NCI-H226 (cell line): ENCODE results near the gene FCHO2.

Experiments
- DNase-seq: peaks from one replicate; pipeline ENCODE4 v3.0.0-alpha.2; 2015

Gene FCHO2

GRCh38 chr5:73114044-73114688 lies 158.3 kb downstream of the FCHO2 start:
- DNase-seq = no peak

GRCh38 chr5:73115399-73116051 lies 159.7 kb downstream of the FCHO2 start:
- no peak for DNase-seq

- DNase-seq = no peak
These were observed 160.7 kb downstream of the FCHO2 start for GRCh38 chr5:73116506-73116905.

- DNase-seq = no peak
These were observed 161.4 kb downstream of the FCHO2 start for GRCh38 chr5:73117088-73117740.

- DNase-seq = no peak
These were observed 162.6 kb downstream of the FCHO2 start for GRCh38 chr5:73118391-73118973.

GRCh38 chr5:73119451-73120157 lies 163.8 kb downstream of the FCHO2 start:
- no peak for DNase-seq

- peak; percentile 50 for DNase-seq
These were observed 164.6 kb downstream of the FCHO2 start, which contains the start of gene TMEM171 for GRCh38 chr5:73120222-73121118. Gene TMEM171 (plus strand): TSS chr5:73120575. CDS start chr5:73123374, 2,799 bp downstream.

GRCh38 chr5:73121119-73121463 lies 165.2 kb downstream of the FCHO2 start:
- DNase-seq = no peak

- peak; percentile 42 for DNase-seq
These were observed 167.3 kb downstream of the FCHO2 start for GRCh38 chr5:73122875-73123810.

GRCh38 chr5:73125289-73125688 lies 169.4 kb downstream of the FCHO2 start:
- no peak for DNase-seq

- no peak for DNase-seq
These were observed 170.5 kb downstream of the FCHO2 start for GRCh38 chr5:73126381-73126780.

GRCh38 chr5:73126957-73127356 lies 171.1 kb downstream of the FCHO2 start:
- no peak for DNase-seq

GRCh38 chr5:73129143-73129542 lies 173.3 kb downstream of the FCHO2 start:
- DNase-seq = no peak

GRCh38 chr5:73130811-73131210 lies 175.0 kb downstream of the FCHO2 start:
- peak; percentile 62 for DNase-seq

- DNase-seq = no peak
These were observed 176.0 kb downstream of the FCHO2 start for GRCh38 chr5:73131711-73132425.

- no peak for DNase-seq
These were observed 176.9 kb downstream of the FCHO2 start for GRCh38 chr5:73132759-73133158.

GRCh38 chr5:73135021-73135420 lies 179.2 kb downstream of the FCHO2 start:
- no peak for DNase-seq

- no peak for DNase-seq
These were observed 179.7 kb downstream of the FCHO2 start for GRCh38 chr5:73135429-73136054.

- peak; percentile 32 for DNase-seq
These were observed 180.3 kb downstream of the FCHO2 start for GRCh38 chr5:73136055-73136562.
